ENCODE data around the gene RBX1.

RBX1 gene

DNA sequence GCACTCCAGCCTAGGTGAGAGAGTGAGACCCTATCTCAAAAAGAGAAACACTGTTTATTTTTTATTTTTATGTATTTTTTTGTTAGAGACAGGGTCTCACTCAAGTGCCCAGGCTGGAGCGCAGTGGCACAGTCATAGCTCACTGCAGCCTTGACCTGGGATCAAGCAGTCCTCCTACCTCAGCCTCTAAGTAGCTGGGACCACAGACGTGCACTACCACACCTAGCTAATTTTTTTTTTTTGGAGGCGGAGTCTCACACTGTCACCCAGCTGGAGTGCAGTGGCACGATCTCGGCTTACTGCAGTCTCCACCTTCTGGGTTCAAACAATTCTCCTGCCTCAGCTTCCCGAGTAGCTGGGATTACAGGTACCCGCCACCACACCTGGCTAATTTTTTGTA, 6.4 kb downstream of the RBX1 start:
- no peak overlapping the region for H3K27ac Mint-ChIP-seq
- no peak overlapping the region for H3K4me3 Mint-ChIP-seq
- peaks cover 41% of the 10 kb centered on the region for H3K4me1 Mint-ChIP-seq
- no peak for DNase-seq
- H3K27me3 Mint-ChIP-seq, result no peaks in the 10 kb centered on the region
- ATAC-seq, result no peak
- no peaks in the 10 kb centered on the region for H3K9me3 Mint-ChIP-seq

DNA sequence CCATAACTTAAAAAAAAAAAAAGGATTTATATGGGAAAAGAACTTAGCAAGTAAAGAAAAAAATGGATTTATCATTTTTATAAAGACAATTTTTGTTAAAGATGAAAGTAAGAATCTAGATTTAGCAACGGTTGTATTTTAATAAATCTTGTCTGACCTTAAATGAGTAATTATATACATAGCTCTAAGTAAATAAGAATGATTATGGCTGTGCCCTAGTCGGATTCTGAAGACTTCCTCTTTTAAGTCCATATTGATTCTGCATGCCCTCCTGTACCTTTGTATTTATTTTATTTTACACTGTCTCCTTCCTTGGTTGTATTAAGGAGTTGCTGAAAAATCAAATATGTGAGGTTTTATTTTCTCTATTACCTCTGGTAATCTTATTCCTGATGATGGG, 7.1 kb downstream of the RBX1 start:
- H3K27ac Mint-ChIP-seq, result peak overlapping the region in 1 of 2 donors; percentile 16
- peaks cover 35% of the 10 kb centered on the region for H3K4me1 Mint-ChIP-seq
- no peak overlapping the region for H3K4me3 Mint-ChIP-seq
- no peaks in the 10 kb centered on the region for H3K9me3 Mint-ChIP-seq
- ATAC-seq (no peak), DNase-seq (no peak)
- H3K27me3 Mint-ChIP-seq, result no peaks in the 10 kb centered on the region

DNA sequence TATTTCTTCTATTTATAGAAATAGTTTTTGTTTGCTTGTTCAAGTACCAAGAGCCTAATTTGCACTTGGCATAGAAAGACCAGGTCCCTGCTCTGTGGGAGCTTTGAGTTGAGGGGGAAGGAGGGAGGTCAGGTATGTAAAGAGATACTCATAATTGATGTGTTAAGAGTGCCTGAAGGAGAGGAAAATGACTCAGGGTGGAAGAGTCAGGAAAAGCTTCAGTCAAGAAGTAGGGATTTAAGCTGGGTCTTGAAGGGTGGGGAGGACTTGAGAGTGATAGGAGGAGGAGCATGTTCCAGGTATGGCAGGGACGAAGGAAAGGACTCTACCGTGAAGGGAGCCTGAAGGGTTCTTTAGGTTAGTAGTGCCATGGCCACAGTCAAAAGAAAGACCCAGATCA, 9.0 kb downstream of the RBX1 start:
- no peaks in the 10 kb centered on the region for H3K9me3 Mint-ChIP-seq
- H3K4me3 Mint-ChIP-seq, result no peak overlapping the region
- peaks cover 17% of the 10 kb centered on the region for H3K4me1 Mint-ChIP-seq
- H3K27me3 Mint-ChIP-seq, result no peaks in the 10 kb centered on the region
- peak overlapping the region in 1 of 2 donors; percentile 48 for H3K27ac Mint-ChIP-seq
- no peak for DNase-seq
- ATAC-seq, result no peak

DNA sequence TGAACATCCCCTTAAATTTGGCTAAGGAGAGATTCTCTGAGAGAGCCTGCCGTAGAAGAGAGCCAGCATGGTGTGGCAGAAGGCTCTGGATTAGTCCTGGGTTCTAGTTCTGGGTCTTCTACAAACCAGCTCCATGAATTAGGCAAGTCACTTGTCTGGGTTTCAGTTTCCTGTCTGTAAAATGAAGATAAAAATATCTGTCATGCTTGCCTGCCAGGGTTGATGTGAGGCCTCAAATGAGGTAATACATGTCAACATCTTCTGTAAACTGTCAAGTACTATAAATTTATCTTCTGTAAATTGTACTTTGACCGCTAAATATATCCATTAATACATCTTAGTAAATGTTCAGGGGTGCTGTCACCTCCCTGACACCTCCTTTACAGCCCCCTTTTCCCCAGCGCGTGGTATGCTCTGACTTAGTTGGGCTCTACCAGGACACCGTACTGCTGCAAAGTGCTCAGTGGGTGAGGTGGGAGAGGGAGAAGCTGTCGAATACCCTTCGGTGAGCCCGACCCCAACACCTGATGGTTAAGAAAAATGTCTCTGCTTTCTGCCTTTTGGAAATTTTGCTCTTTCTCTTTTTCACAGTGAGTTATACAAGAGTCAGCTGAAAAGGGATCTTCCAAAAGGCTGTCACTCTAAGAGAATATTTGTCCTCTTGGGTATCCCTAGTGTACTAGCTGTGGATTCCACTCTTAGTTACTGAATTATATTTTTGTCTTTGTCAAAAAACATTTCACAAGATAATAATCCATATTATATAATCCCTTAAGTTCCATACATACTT, 15.0 kb downstream of the RBX1 start:
- peaks cover 6% of the 10 kb centered on the region for H3K4me1 Mint-ChIP-seq
- H3K9me3 Mint-ChIP-seq, result no peaks in the 10 kb centered on the region
- H3K4me3 Mint-ChIP-seq, result no peak overlapping the region
- peak overlapping the region; percentile 1 to 82 for H3K27ac Mint-ChIP-seq
- ATAC-seq (no peak), DNase-seq (no peak)
- no peaks in the 10 kb centered on the region for H3K27me3 Mint-ChIP-seq

DNA sequence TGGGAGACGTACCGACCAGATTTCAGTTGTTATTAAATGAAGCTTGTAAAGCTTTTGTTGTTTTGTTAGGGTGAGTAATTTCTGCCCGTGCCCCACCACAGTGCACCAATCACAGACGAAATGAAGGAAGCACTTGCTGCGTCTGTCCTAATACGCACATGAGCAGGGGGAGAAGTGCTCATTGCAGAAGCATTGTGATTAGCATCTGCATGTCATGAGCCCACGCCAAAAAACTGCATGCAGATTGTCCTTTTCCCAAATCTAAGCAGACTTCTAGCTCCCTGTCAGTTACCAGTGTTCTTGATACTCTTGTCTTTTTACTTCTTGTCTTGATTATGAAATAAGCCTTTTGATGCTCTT, 15.5 kb downstream of the RBX1 start:
- H3K4me3 Mint-ChIP-seq, result no peak overlapping the region
- H3K4me1 Mint-ChIP-seq, result peaks cover 6% of the 10 kb centered on the region
- DNase-seq (no peak), ATAC-seq (no peak)
- no peaks in the 10 kb centered on the region for H3K9me3 Mint-ChIP-seq
- no peaks in the 10 kb centered on the region for H3K27me3 Mint-ChIP-seq
- H3K27ac Mint-ChIP-seq, result no peak overlapping the region

DNA sequence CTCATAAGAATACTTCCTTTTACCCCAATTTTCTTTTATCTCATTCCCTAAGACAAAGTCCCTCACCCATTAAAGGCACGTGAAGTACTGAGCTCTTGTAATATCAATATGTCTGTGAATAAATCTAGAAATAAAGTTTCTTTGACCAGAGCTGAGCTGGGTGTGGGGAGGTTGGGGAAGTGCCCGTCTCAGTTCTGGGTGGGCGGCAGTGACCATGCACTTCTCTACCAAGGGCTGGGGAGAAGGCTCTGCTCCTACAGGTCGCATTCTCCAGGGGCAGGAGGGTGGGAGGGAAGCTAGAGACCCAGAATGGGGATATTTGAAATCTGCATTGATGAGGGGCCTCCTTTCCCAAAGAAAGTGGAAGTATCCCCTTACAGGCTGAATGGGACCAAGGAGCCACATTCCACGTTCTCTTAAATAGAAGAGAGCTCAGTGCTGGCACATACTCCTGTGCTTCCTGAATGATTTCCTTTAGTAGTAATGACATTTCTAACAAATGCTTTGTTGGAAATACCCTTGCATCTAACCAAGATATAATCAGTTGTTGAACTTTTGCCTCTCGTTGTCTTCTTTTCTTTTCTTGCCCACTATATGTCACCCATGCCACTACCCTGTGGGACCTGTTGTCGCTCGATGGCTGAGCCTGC, 16.1 kb downstream of the RBX1 start:
- H3K27me3 Mint-ChIP-seq, result no peaks in the 10 kb centered on the region
- no peak overlapping the region for H3K4me3 Mint-ChIP-seq
- peaks cover 6% of the 10 kb centered on the region for H3K4me1 Mint-ChIP-seq
- ATAC-seq, result no peak
- no peak for DNase-seq
- H3K27ac Mint-ChIP-seq, result no peak overlapping the region
- no peaks in the 10 kb centered on the region for H3K9me3 Mint-ChIP-seq

DNA sequence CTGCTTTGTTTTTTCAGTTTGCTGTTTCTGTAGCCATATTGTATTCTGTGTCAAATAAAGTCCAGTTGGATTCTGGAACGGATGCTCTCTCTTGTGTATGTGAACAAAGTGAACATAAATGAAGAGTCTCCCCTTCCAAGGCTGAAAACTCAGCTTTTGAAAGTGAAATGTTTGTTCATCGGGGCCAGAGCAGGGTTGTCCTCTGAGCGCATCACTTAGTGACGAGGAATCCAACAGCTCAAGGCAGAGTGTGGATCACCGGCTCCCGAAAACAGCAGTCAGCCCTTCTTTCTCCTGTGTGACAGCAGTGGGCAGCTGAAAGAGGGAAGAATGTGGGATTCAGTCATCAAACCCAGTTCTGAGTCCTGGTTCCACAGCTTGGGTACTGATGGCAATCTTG, 21.4 kb downstream of the RBX1 start:
- Mint-ChIP-seq H3K4me1 (peaks cover 6% of the 10 kb centered on the region), H3K9me3 (no peaks in the 10 kb centered on the region), H3K4me3 (no peak overlapping the region), H3K27ac (no peak overlapping the region), H3K27me3 (no peaks in the 10 kb centered on the region)
- ATAC-seq, result no peak
- DNase-seq, result no peak

DNA sequence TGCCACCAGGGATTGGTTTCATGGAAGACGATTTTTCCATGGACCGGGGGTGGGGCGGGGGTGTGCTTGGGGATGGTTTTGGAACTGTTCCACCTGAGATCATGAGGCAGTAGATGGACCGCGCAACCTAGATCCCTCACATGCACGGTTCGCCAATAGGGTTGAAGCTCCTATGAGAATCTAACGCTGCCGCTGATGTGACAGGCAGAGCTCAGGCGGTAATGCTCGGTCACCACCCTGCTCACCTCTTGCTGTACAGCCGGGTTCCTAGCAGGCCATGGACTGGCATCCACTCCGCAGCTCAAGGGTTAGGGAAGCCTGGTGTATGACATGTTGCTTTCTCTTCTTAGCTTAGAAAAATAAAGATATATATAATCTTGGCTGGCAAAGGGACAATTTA, 22.0 kb downstream of the RBX1 start:
- DNase-seq, result no peak
- ATAC-seq, result no peak
- Mint-ChIP-seq H3K4me3 (no peak overlapping the region), H3K4me1 (peaks cover 6% of the 10 kb centered on the region), H3K27me3 (no peaks in the 10 kb centered on the region), H3K9me3 (no peaks in the 10 kb centered on the region), H3K27ac (peak overlapping the region in 1 of 2 donors; percentile 85)

DNA sequence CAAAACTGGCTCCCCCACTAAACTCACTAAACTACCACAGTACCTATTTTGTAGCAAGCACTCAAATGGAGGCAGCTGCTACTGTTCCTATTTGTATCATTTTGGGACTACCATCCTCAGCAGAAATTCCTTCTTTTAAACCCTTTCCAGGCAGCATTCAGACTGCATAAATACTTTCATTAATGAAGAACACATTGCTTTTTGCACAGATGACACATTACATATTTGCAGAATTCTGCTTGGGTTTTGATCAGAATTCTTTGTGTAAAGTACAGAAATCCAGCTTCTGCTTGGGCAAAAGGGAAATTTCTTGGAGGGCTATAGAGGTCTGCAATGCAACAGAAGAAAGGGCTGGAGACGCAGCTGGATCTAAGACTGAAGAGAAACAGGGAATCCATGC, 24.2 kb downstream of the RBX1 start:
- no peak overlapping the region for H3K27ac Mint-ChIP-seq
- no peaks in the 10 kb centered on the region for H3K9me3 Mint-ChIP-seq
- peaks cover 3% of the 10 kb centered on the region for H3K4me1 Mint-ChIP-seq
- no peaks in the 10 kb centered on the region for H3K27me3 Mint-ChIP-seq
- no peak for ATAC-seq
- DNase-seq, result no peak
- no peak overlapping the region for H3K4me3 Mint-ChIP-seq

DNA sequence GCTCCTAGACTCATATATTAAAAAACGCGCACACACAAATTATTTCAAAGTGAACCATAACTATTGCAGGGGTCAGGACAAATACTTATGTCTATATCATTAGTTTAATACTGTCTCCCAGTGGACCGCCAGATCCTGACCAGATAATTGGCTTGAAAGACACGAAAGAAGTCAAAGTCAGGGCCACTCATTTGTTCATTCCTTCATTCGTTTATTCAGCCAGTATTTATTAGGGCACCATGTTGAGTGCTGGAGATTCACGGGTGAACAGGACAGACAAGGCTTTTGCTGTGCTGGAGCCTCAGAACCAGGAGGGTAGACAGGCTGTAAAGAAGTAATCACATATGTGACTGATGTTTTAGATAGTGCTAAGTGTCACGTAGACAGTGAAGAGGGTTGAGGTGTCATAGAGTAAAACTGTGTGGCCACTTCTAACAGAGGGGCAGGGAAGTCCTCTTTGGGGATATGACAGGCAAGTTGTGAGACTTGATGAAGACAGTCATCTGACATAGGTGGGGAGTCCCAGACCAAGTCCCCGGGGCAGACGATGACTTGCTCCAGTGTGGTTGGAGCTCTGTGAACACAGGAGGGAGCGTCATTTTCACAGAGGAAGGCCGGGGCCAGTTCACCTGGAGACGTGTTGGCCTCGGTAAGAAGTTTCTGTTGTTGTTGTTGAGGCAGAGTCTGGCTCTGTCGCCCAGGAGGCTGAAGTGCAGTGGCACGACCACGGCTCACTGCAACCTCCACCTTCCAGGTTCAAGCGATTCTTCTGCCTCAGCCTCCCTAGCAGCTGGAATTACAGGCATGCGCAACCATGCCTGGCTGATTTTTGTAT, 25.9 kb downstream of the RBX1 start:
- Mint-ChIP-seq H3K9me3 (no peaks in the 10 kb centered on the region), H3K27me3 (no peaks in the 10 kb centered on the region), H3K4me3 (no peak overlapping the region), H3K4me1 (no peaks in the 10 kb centered on the region), H3K27ac (no peak overlapping the region)
- ATAC-seq, result no peak
- DNase-seq, result no peak

DNA sequence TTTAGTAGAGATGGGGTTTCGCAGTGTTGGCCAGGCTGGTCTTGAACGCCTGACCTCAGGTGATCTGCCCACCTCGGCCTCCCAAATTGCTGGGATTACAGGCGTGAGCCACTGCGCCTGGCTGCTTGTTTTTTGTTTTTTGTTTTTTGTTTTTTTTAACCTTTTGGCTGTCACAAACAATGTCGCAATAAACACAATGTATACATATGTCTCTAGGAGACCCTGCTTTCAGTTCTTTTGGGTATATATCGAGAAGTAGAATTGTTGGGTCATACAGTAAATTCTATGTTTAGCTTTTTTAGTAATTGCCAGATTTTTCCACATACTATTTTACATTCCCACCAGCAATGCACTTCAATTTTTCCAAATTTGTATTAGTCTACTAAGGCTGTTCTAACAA, 28.0 kb downstream of the RBX1 start:
- DNase-seq (no peak), ATAC-seq (no peak)
- no peak overlapping the region for H3K4me3 Mint-ChIP-seq
- H3K9me3 Mint-ChIP-seq, result no peaks in the 10 kb centered on the region
- no peaks in the 10 kb centered on the region for H3K4me1 Mint-ChIP-seq
- no peak overlapping the region for H3K27ac Mint-ChIP-seq
- H3K27me3 Mint-ChIP-seq, result no peaks in the 10 kb centered on the region

DNA sequence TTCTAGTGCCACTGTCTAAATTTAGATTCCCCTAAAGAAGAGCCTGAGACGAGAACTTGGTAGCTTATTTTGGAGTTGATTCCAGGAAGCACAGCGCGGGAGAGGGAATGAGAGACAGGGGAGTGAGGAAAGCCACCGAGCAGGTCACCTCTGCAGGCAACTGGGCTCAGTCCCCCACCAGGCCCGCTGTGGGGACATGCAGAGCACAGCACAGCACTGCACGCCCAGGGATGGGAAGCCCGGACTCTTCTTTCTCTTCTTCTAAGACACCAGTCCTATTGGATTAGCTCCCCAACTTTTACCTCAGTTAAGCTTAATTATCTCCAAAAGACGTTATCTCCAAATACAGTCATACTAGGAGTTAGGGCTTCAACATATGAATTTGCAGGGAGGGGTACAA, 28.7 kb downstream of the RBX1 start:
- no peaks in the 10 kb centered on the region for H3K9me3 Mint-ChIP-seq
- H3K27me3 Mint-ChIP-seq, result no peaks in the 10 kb centered on the region
- no peak overlapping the region for H3K27ac Mint-ChIP-seq
- ATAC-seq (no peak), DNase-seq (no peak)
- no peak overlapping the region for H3K4me3 Mint-ChIP-seq
- H3K4me1 Mint-ChIP-seq, result no peaks in the 10 kb centered on the region

DNA sequence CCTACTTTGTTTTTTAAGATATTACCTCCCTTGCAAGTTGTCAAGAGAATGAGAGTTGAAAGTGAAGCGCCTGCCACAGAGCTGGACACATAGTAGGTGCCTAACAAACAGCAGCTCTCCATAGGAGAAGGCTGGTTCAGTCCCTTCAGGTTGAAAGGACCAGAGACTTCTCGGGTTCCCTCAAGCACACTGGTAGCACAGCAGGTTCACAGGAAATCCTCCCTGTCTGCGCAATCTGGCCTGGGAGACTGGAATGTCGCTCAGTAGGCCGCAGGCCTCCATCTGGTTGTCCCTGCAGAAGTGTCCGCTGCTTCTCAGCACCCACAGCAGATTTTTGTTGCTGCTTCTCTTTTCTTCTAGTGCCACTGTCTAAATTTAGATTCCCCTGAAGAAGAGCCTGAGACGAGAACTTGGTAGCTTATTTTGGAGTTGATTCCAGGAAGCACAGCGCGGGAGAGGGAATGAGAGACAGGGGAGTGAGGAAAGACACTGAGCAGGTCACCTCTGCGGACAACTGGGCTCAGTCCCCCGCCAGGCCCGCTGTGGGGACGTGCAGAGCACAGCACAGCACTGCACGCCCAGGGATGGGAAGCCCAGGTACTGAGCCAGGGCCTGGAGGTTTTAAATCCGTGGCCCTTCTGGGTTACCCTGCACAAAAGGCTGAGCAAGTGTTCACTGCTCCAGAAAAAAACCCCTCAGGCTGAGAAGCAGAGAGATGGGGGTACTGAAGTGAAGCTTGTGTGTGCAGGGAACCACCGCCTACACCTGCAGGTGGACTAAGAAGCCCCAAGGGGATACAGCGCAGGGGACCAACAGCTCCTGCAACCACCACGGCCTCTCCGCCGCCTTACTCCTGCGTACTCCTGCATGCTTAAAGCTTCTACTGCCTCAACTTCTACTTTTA, 31.6 kb downstream of the RBX1 start:
- H3K4me1 Mint-ChIP-seq, result no peaks in the 10 kb centered on the region
- H3K4me3 Mint-ChIP-seq, result no peak overlapping the region
- ATAC-seq, result no peak
- peak overlapping the region in 1 of 2 donors; percentile 19 for H3K27ac Mint-ChIP-seq
- no peaks in the 10 kb centered on the region for H3K27me3 Mint-ChIP-seq
- no peaks in the 10 kb centered on the region for H3K9me3 Mint-ChIP-seq
- no peak for DNase-seq

DNA sequence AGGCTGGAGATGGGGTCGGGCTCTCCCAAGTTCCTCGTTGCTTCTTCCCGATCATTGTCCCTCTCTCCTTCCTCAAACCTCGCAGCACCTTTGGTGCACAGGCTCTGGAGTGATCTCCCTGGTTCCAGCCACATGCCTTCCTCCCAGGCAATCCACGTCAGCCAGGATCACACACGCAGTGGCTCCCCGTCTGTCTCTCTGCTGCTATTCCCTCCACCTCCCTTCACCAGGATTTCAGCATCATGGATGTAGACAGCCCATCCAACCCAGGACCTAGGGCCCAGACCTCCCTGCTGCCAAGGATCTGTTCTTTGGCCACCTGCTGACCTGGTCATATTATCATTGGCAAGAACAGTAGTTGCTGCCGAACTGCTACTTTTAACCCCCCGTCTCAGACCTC, 40.1 kb downstream of the RBX1 start:
- Mint-ChIP-seq H3K27ac (no peak overlapping the region), H3K27me3 (no peaks in the 10 kb centered on the region), H3K4me3 (no peak overlapping the region), H3K9me3 (no peaks in the 10 kb centered on the region), H3K4me1 (no peaks in the 10 kb centered on the region)
- ATAC-seq, result no peak
- no peak for DNase-seq

DNA sequence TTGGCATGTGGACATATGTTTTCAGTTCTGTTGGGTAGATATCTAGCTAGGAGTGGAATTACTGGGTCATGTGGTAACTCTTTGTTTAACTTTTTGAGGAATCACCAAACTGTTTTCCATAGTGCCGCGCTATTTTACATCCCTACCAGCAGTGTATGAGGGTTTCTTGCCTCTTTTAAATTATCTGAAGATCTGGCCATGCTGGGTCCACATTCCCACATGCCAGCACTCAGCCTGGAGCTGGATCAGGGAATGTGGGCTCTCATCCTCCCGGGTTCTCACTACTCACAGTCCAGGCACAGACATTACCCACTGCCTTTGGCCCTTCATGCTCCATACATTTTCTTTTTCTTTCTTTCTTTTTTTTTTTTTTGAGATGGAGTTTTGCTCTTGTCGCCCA, 44.6 kb downstream of the RBX1 start:
- Mint-ChIP-seq H3K9me3 (no peaks in the 10 kb centered on the region), H3K27ac (no peak overlapping the region), H3K4me3 (no peak overlapping the region), H3K4me1 (no peaks in the 10 kb centered on the region), H3K27me3 (no peaks in the 10 kb centered on the region)
- no peak for ATAC-seq
- no peak for DNase-seq

Data from stimulated activated naive CD8-positive, alpha-beta T cell treated with anti-CD3 and anti-CD28 coated beads, Interleukin-15, amount 100 ng/mL, for 72 hours (primary cell).